HepG2 (cell line): Measurements from ENCODE around the gene SEMA7A. TPM values are rescaled to one million over a fixed set of nuclear protein-coding genes. Genes with fewer than 3 reads are reported as not detected.

Source experiments
- AHDC1 ChIP-seq: sonication (generic); formaldehyde crosslinking; IDR thresholded peaks from 2 replicates; pipeline ENCODE4 v1.5.1; 2020; ENCODE audit warnings: mild to moderate bottlenecking, missing genetic modification reagents, borderline replicate concordance
- ATF3 ChIP-seq: sonication (generic); formaldehyde crosslinking; IDR thresholded peaks from 2 replicates; pipeline ENCODE4 v1.4.0; 2020; ENCODE audit warnings: missing genetic modification reagents
- CHD2 ChIP-seq: IDR thresholded peaks from 2 replicates; pipeline ENCODE4 v1.6.1; 2011; ENCODE audit warnings: low read depth, low read length, improper control_type of control experiment
- GTF3A ChIP-seq: sonication (generic); formaldehyde crosslinking; conservative IDR thresholded peaks from 2 replicates; pipeline ENCODE4 v1.4.0; 2020; ENCODE audit warnings: mild to moderate bottlenecking, missing genetic modification reagents
- HNRNPL ChIP-seq: fragments of 200-400 bp; formaldehyde crosslinking; IDR thresholded peaks from 2 replicates; pipeline ENCODE4 v1.6.1; 2017; ENCODE audit warnings: mild to moderate bottlenecking, low read depth, low read length
- PCBP2 ChIP-seq: fragments of 200-400 bp; formaldehyde crosslinking; optimal IDR thresholded peaks from 2 replicates; pipeline ENCODE3; 2018; ENCODE audit warnings: low read length, low read depth; ENCODE audit not compliant: poor library complexity, severe bottlenecking
- SAFB2 ChIP-seq: sonication (generic); formaldehyde crosslinking; IDR thresholded peaks from 2 replicates; pipeline ENCODE4 v1.5.1; 2020; ENCODE audit warnings: missing genetic modification reagents, low read depth, mild to moderate bottlenecking, borderline replicate concordance
- SNRNP70 ChIP-seq: fragments of 200-400 bp; formaldehyde crosslinking; IDR thresholded peaks from 2 replicates; pipeline ENCODE4 v1.6.1; 2017; ENCODE audit warnings: mild to moderate bottlenecking, low read depth, low read length, moderate library complexity
- ZKSCAN8 ChIP-seq: IDR thresholded peaks from 2 replicates; pipeline ENCODE4 v1.6.1; 2016; ENCODE audit warnings: borderline replicate concordance, missing genetic modification reagents, missing compliant biosample characterization
- ZNF124 ChIP-seq: sonication (generic); formaldehyde crosslinking; IDR thresholded peaks from 2 replicates; pipeline ENCODE4 v1.4.0; 2020; ENCODE audit warnings: missing genetic modification reagents
- ZNF276 ChIP-seq: sonication (generic); formaldehyde crosslinking; IDR thresholded peaks from 2 replicates; pipeline ENCODE4 v1.4.0; 2020; ENCODE audit warnings: mild to moderate bottlenecking, low read depth, missing genetic modification reagents
- ZNF570 ChIP-seq: sonication (generic); formaldehyde crosslinking; IDR thresholded peaks from 2 replicates; pipeline ENCODE4 v1.4.0; 2020; ENCODE audit warnings: mild to moderate bottlenecking, missing genetic modification reagents, borderline replicate concordance
- ZNF589 ChIP-seq: sonication (generic); formaldehyde crosslinking; conservative IDR thresholded peaks from 2 replicates; pipeline ENCODE4 v1.8.0; 2022; ENCODE audit warnings: mild to moderate bottlenecking, moderate library complexity, missing genetic modification reagents
- ZNF850 ChIP-seq: sonication (generic); formaldehyde crosslinking; conservative IDR thresholded peaks from 2 replicates; pipeline ENCODE4 v1.9.0; 2021; ENCODE audit warnings: mild to moderate bottlenecking, missing genetic modification reagents
- polyA plus RNA-seq, 8 experiments: library from polyadenylated mRNA; depleted of rRNA in 3 of 8; stranded (reverse) in 7 of 8; unstranded in 1 of 8; fragments of >200 nt; fragmentation: Illumina TruSeq in 4 of 8; extraction: Trizol in 4 of 8; gene quantifications; 2 replicates each; pipeline versions ENCODE4 v1.2.1 to v1.2.3, GENCODE V29; 2011 to 2016; ENCODE audit warnings: low read depth in 4 of 8, missing spikeins in 1 of 8, mixed read lengths in 1 of 8; ENCODE audit not compliant: insufficient read depth in 1 of 8
- total RNA-seq, 5 experiments: library from RNA; depleted of rRNA; stranded (reverse); fragments of >200 nt; fragmentation: Illumina TruSeq; extraction: Trizol; gene quantifications; 2 replicates each; pipeline ENCODE4 v1.2.3, GENCODE V29; 2016; ENCODE audit warnings: low read depth in 1 of 5
- TF ChIP-seq, protein P1 (sequence below): sonication (generic); formaldehyde crosslinking; IDR thresholded peaks from 2 replicates; pipeline ENCODE4 v1.4.0; 2020; ENCODE audit warnings: missing genetic modification reagents

SEMA7A gene
- total and polyA plus RNA-seq, 2 of the 13 experiments (the other 11 are each of a cell fraction or from before 2014, with no cell fraction given), result 9.0 to 15.8 TPM

DNA sequence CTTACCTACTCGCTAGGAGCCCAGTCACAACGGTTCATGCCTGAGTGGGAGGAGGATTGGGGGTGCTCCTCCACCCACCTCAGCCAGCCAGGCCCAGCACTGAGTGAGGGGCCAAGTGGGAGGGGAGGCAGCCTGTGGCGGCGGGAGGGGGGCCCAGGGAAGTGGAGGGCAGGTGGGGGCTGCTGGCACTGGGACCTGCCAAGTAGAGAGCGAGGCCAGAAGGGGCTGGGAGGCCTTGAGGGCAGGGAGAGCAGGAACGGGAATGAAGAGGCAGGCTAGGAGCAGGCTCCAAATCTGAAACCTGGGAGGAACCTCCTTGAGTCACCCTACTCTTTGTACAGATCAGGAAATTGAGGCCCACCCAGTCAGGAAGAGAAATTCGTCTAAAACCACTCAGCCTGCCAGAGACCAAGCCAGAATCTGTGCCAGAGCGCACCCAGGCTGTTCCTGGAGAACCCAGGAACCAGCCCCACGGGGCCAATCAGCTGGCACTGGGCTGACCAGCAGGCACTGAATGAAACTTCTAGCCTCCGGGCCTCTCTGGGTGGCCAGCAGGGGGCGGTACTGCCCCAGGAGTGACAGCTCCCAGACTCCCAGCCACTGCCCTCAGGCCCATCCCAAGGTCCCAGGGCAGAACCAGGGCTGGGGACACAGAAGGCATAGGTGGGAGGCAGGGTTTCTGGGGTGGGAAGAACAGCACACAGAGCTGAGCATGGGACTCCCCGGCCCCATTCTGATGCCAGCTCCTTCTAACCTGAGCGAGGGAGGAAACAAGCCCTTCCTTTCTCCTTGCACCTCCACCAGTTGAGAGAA lies 51.5 kb downstream of the SEMA7A start (continued):
- TF ChIP-seq HNRNPL (peak; percentile 79; the same call in 1 of the 2 replicates), SNRNP70 (no peak), ZNF589 (CRISPR knock-in tag) (no peak), PCBP2 (no peak), GTF3A (CRISPR knock-in tag) (no peak), ZNF570 (no peak), AHDC1 (no peak), CHD2 (no peak), SAFB2 (CRISPR knock-in tag) (no peak), ZNF850 (no peak), ATF3 (CRISPR knock-in tag) (no peak), ZNF276 (CRISPR knock-in tag) (no peak), ZKSCAN8 (CRISPR knock-in tag) (no peak), ZNF124 (CRISPR knock-in tag) (0 out of 2 replicates have a peak, but pooled peaks have one; percentile 65)
- TF ChIP-seq, protein P1, sequence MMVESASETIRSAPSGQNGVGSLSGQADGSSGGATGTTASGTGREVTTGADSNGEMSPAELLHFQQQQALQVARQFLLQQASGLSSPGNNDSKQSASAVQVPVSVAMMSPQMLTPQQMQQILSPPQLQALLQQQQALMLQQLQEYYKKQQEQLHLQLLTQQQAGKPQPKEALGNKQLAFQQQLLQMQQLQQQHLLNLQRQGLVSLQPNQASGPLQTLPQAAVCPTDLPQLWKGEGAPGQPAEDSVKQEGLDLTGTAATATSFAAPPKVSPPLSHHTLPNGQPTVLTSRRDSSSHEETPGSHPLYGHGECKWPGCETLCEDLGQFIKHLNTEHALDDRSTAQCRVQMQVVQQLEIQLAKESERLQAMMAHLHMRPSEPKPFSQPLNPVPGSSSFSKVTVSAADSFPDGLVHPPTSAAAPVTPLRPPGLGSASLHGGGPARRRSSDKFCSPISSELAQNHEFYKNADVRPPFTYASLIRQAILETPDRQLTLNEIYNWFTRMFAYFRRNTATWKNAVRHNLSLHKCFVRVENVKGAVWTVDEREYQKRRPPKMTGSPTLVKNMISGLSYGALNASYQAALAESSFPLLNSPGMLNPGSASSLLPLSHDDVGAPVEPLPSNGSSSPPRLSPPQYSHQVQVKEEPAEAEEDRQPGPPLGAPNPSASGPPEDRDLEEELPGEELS (CRISPR knock-in tag), result no peak
